SH-SY5Y (cell line): Measurements from ENCODE around the gene PRCP.

Source experiments
- GATA2 ChIP-seq: IDR thresholded peaks from 2 replicates; pipeline ENCODE4 v1.6.1; 2011; ENCODE audit warnings: mild to moderate bottlenecking, low read depth, low read length
- GATA3 ChIP-seq: IDR thresholded peaks from 2 replicates; pipeline ENCODE4 v1.6.1; 2011; ENCODE audit warnings: low read depth, mild to moderate bottlenecking, low read length, moderate library complexity

DNA sequence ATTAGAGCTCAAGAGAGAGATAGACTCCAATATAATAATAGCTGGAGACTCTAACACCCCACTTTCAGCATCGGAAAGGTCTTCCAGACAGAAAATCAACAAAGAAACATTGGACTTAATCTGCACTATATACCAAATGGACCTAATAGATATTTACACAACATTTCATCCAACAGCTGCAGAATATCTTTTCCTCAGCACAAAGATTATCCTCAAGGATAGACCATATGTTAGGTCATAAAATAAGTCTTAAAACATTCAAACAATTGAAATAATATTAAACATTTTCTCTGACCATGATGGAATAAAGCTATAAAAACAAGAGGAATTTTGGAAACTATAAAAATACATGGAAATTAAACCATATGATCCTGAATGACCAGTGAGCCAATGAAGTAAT lies 121.5 kb downstream of the PRCP start:
- TF ChIP-seq GATA2 (no peak), GATA3 (no peak)
